Thoracic aorta (tissue), 2 donors: Measurements from ENCODE around the gene ING3. TPM values are rescaled to one million over a fixed set of nuclear protein-coding genes. Genes with fewer than 3 reads are reported as not detected.

Source experiments
- ATAC-seq: fragments of 150-250 bp; one replicate; pipeline ENCODE4 v1.8.0; 2017; ENCODE audit warnings: low read depth; ENCODE audit not compliant: insufficient number of reproducible peaks, low FRiP score
- DNase-seq: peaks from one replicate; pipeline ENCODE4 v3.0.0-alpha.2; 2020; ENCODE audit warnings: low spot score
- H3K27ac ChIP-seq, 2 donors: fragments of 200-600 bp; sonication (generic); 1 replicate in 1 of 2; 2 replicates in 1 of 2; pipeline ENCODE4 v1.5.1; 2016; ENCODE audit warnings: mild to moderate bottlenecking in 2 of 2, moderate library complexity in 2 of 2
- H3K27me3 ChIP-seq: fragments of 200-600 bp; sonication (generic); replicated peaks from 2 replicates; pipeline ENCODE4 v1.6.0; 2016; ENCODE audit warnings: mild to moderate bottlenecking; ENCODE audit not compliant: insufficient read depth
- H3K36me3 ChIP-seq: fragments of 200-600 bp; sonication (generic); one replicate; pipeline ENCODE4 v1.5.1; 2016
- H3K4me1 ChIP-seq, 2 donors: fragments of 200-600 bp; sonication (generic); 1 replicate in 1 of 2; 2 replicates in 1 of 2; pipeline versions ENCODE4 v1.5.1 to v1.6.0; 2016; ENCODE audit warnings: low read depth in 2 of 2, mild to moderate bottlenecking in 1 of 2; ENCODE audit not compliant: control insufficient read depth in 1 of 2
- H3K4me3 ChIP-seq: fragments of 200-600 bp; sonication (generic); 2 replicates; pipeline ENCODE4 v1.5.1; 2016; ENCODE audit warnings: mild to moderate bottlenecking
- H3K9me3 ChIP-seq: fragments of 200-600 bp; sonication (generic); 2 replicates; pipeline ENCODE4 v1.5.1; 2016
- CTCF ChIP-seq: fragments of 200-600 bp; sonication (generic); IDR thresholded peaks from one replicate; pipeline ENCODE4 v1.5.1; 2019; ENCODE audit warnings: antibody characterized with exemption
- total RNA-seq, 2 donors: library from RNA; depleted of rRNA; stranded (reverse); fragments of >200 nt; gene quantifications; one replicate each; pipeline versions ENCODE4 v1.1.0 to v1.2.3, GENCODE V29; 2016

The ING3 gene
- total RNA-seq, 2 donors from 2014 or later: 12.3 to 21.2 TPM

DNA sequence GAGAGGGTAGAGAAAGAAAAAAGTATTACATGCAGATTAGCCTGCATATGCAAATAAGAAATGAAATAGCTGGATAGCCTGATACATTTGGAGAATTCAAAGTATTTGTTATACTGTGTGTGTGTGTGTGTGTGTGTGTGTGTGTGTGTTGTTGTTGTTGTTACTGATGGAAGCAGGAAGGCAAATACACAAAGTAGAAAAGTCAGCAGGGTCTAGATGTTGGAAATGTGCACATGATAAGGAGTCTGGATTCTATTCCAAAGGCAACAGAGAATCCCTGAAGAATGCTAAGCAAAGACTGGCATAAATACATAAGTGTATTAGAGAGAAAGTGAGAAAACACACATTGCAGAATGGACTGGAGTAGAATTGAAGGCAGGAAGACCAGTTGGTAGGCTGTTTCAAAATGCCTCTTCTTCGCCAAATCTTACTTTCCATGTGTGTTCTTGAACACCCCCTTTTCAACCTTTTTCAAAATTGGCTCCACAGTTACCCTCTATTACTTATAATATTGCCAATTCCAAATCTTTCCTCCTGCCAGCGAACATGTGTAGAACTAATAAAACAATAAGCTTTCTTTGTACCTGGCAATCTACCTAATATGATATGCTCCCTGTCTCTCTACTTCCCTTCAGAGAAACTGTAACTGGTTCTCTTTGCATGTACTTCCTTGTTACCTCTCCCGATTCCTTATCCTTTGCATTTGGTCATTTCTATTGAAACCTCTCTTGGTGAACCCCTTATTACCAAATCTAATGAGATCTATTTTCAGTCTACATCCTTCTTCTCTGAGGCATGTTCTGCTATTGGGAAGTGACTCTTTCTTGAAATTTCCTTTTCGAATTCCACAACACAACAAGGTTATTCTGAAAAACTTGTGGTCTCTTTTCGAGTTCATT lies 44.2 kb downstream of the ING3 start:
- no peak for DNase-seq
- ATAC-seq: no peak
- Histone ChIP-seq H3K4me3 (peak overlapping the region; percentile 16), H3K27ac (peak overlapping the region in 1 of 2 donors; percentile 85), H3K27me3 (no peaks in the 10 kb centered on the region), H3K4me1 (peaks cover 34 to 72% of the 10 kb centered on the region in 2 donors), H3K36me3 (no peaks in the 10 kb centered on the region), H3K9me3 (no peaks in the 10 kb centered on the region)
- no peak for TF ChIP-seq CTCF

DNA sequence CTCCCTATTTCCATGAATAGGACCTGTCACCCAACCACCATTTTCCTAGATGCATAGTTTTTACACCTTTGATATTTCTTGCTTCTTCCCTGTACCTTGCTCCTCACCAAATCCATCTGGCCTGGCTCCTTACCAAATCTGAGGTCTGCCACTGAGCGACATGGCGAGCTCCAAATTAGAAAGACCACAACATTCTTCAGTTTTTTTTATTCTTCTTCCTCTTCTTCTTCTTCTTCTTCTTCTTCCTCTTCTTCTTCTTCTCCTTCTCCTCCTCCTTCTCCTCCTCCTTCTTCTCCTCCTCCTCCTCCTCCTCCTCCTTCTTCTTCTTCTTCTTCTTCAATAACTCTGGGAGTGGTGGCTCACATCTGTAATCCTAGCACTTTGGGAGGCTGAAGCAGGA lies 45.1 kb downstream of the ING3 start:
- no peak for TF ChIP-seq CTCF
- peaks cover 37 to 76% of the 10 kb centered on the region in 2 donors for H3K4me1 ChIP-seq
- DNase-seq: no peak
- no peak for ATAC-seq
- H3K4me3 ChIP-seq: no peak overlapping the region
- H3K27ac ChIP-seq: peak overlapping the region; percentile 39 to 81
- no peaks in the 10 kb centered on the region for H3K27me3 ChIP-seq
- H3K36me3 ChIP-seq: no peaks in the 10 kb centered on the region
- H3K9me3 ChIP-seq: no peaks in the 10 kb centered on the region

DNA sequence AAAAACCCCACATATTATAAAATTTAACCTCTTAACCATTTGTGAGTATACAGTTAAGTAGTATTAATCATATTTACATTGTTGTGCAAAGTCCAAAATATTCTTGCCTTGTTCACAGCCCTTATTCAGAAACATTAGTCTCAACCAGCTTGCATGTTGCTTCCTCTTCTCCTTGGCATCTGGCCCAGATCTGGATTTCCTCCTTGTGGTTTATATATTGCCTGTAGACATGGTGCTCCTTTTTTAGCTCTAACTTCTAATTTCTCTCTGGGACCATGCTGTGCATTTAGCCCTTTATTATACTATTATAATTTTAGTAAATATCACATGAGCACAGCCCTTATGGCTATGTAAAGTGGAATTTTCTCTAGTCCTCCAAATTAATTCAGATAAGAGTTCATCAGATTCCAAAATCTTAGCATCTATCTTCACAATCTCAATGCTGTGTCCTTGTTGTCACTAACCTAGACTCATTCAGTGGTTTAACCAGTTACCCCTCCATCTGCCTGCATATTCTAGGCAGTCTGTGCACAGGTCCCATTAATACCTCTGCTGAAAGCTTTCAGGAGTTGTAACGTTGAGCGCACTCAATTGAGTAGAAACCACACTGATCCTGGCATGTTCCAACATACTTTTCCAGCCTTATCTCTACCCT lies 45.9 kb downstream of the ING3 start:
- ATAC-seq: no peak
- H3K4me3 ChIP-seq: peak overlapping the region; percentile 1
- H3K4me1 ChIP-seq: peaks cover 45 to 84% of the 10 kb centered on the region in 2 donors
- H3K9me3 ChIP-seq: no peaks in the 10 kb centered on the region
- H3K27me3 ChIP-seq: no peaks in the 10 kb centered on the region
- peak overlapping the region; percentile 75 to 81 for H3K27ac ChIP-seq
- TF ChIP-seq CTCF: no peak
- DNase-seq: peak; percentile 41
- H3K36me3 ChIP-seq: no peaks in the 10 kb centered on the region

GRCh38 chr7:120996988-120997345 lies 46.4 kb downstream of the ING3 start:
- peak overlapping the region; percentile 75 to 81 for H3K27ac ChIP-seq
- peak overlapping the region; percentile 1 for H3K4me3 ChIP-seq
- no peak for ATAC-seq
- H3K27me3 ChIP-seq: no peaks in the 10 kb centered on the region
- H3K4me1 ChIP-seq: peaks cover 50 to 88% of the 10 kb centered on the region in 2 donors
- no peak for TF ChIP-seq CTCF
- H3K36me3 ChIP-seq: no peaks in the 10 kb centered on the region
- H3K9me3 ChIP-seq: no peaks in the 10 kb centered on the region
- no peak for DNase-seq

DNA sequence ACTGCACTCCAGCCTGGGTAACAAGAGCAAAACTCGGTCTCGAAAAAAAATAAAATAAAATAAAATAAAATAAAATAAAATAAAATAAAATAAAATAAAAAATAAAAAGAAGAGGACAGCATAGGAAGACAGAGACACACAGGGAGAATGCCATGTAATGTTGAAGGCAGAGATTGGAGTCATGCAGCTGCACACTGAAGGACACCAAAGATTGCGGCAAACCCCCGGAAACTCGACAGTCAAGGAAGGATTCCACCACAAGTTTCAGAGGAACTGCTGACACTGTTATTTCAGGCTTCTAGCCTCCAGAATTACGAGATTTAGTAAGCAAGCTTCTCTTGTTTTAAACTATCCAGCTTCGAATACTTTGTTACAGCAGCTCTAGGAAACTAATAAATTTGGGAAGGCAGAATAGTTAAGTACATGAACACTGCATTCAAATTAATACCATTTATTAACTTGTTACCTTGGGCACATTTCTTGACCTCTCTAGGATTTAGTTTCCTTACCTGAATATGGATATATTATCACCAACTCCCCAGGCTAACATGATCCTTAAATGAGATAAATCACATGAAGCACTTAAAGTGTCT lies 47.4 kb downstream of the ING3 start:
- ATAC-seq: no peak
- Histone ChIP-seq H3K4me1 (peaks cover 54 to 88% of the 10 kb centered on the region in 2 donors), H3K27ac (peak overlapping the region; percentile 75 to 81), H3K4me3 (peak overlapping the region; percentile 29), H3K27me3 (no peaks in the 10 kb centered on the region), H3K36me3 (no peaks in the 10 kb centered on the region), H3K9me3 (no peaks in the 10 kb centered on the region)
- DNase-seq: no peak
- TF ChIP-seq CTCF: no peak
